Measurements from ENCODE around the gene GRM1. TPM values are rescaled to one million over a fixed set of nuclear protein-coding genes. Genes with fewer than 3 reads are reported as not detected.

GRM1 gene
- total and polyA plus RNA-seq, 4 experiments from 2014 or later = not detected

DNA sequence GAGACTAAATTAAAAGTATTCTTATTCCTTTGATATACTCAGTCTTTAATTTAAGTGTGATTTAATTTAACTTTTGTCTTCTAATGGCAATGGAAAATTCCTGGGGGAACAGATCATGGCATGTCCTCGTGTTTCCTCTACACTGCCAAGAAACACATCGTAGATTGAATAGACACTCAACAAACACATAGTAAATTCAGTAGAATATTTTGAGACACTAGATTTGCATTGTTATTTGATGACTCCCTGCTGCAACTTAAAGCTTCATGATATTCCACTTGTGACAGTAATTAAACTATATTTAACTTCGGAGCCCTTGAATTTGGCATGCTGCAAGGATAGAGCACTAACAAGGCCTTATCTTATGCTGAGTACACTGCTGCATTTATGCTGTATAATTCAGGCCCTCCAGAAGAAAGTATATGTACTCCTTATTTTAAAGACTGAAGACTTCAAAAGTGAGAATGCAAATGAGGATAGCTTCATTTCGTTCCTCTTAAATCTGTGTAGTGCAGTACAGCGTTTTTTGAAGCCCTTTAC, 84.3 kb downstream of the GRM1 start:
- peaks cover 0 to 1% (median 0%) of the 10 kb centered on the region in 4 donors for H3K4me1 Mint-ChIP-seq
- no peak overlapping the region for H3K4me3 ChIP-seq (ENCODE audit: low read length in 2 of 2)
- POLR2A ChIA-PET (ENCODE audit: partially characterized antibody) = no interaction called here
- no peak overlapping the region for H3K4me3 Mint-ChIP-seq
- no peaks in the 10 kb centered on the region for H3K27me3 ChIP-seq (ENCODE audit: insufficient read depth, low read length)
- CTCF ChIA-PET (ENCODE audit: partially characterized antibody) = no interaction called here
- no peaks in the 10 kb centered on the region for H3K36me3 Mint-ChIP-seq
- DNase-seq = no peak
- no peaks in the 10 kb centered on the region for H3K36me3 ChIP-seq (ENCODE audit: insufficient read depth, low read length)
- no peaks in the 10 kb centered on the region for H3K4me1 ChIP-seq (ENCODE audit: insufficient read depth, low read length)
- no peak overlapping the region for H3K27ac Mint-ChIP-seq
- no peak overlapping the region for H3K27ac ChIP-seq (ENCODE audit: low read depth, low read length)
- peaks cover 0 to 20% (median 12%) of the 10 kb centered on the region in 8 donors for H3K9me3 Mint-ChIP-seq
- H3K9me3 ChIP-seq (ENCODE audit: control insufficient read depth in 1 of 2, low read length in 2 of 2) = no peaks in the 10 kb centered on the region
- intact Hi-C loops (cut with micrococcal nuclease) = no loop called here
- no peaks in the 10 kb centered on the region for H3K27me3 Mint-ChIP-seq

- no peak overlapping the region for H3K4me3 ChIP-seq (ENCODE audit: low read length in 2 of 2)
- H3K27me3 ChIP-seq (ENCODE audit: insufficient read depth, low read length) = no peaks in the 10 kb centered on the region
- H3K27ac ChIP-seq (ENCODE audit: low read depth, low read length) = no peak overlapping the region
- intact Hi-C loops (cut with micrococcal nuclease) = no loop called here
- H3K4me3 Mint-ChIP-seq = no peak overlapping the region
- H3K4me1 Mint-ChIP-seq = no peaks in the 10 kb centered on the region
- ChIA-PET CTCF (ENCODE audit: partially characterized antibody) (no interaction called here), POLR2A (ENCODE audit: partially characterized antibody) (no interaction called here)
- no peak for DNase-seq
- no peaks in the 10 kb centered on the region for H3K4me1 ChIP-seq (ENCODE audit: insufficient read depth, low read length)
- no peaks in the 10 kb centered on the region for H3K9me3 ChIP-seq (ENCODE audit: control insufficient read depth in 1 of 2, low read length in 2 of 2)
- H3K36me3 ChIP-seq (ENCODE audit: insufficient read depth, low read length) = no peaks in the 10 kb centered on the region
- H3K36me3 Mint-ChIP-seq = no peaks in the 10 kb centered on the region
- peaks cover 0 to 1% of the 10 kb centered on the region in 2 donors for H3K27me3 Mint-ChIP-seq
- H3K27ac Mint-ChIP-seq = no peak overlapping the region
- peaks cover 0 to 6% (median under 1%) of the 10 kb centered on the region in 8 donors for H3K9me3 Mint-ChIP-seq
These were observed 94.8 kb downstream of the GRM1 start for GRCh38 chr6:146123616-146124015.

DNA sequence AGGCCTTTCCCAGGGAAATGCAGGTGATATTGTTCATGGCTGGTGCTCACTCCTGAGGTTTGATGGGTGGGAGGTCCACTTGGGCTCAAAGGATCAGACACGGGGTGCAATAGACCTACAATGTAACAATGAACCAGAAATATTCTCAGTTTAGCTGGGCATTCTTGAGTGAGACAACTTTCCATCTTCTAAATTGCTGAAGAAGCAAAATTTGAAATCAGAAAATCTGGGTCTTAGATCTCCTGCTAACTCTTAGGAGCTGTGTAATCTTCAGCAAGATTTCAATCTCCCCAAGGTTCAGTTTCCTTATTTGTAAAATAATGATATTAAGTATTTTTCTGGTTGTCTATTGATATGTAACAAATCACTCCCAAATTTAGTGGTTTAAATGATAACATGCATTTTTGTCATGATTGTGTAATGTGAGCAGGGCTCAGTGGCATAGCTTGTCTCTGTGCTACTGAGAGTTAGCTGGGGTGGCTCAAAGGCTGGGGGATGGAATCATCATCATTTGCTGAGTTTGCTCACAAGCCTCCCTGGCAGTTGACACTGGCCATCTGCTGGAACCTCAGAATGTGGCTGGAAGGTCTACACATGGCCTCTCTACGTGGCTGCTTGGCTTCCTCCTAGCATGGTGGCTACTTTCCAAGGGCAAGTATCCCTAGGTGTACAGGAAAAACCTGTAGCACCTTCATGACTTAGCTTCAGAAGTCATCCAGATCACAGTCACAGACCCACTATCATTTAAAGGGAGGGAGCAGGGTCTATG, 98.8 kb downstream of the GRM1 start:
- ChIA-PET CTCF (ENCODE audit: partially characterized antibody) (no interaction called here), POLR2A (ENCODE audit: partially characterized antibody) (no interaction called here)
- intact Hi-C loops (cut with micrococcal nuclease) = no loop called here
- Mint-ChIP-seq H3K9me3 (peaks cover 0 to 5% (median 0%) of the 10 kb centered on the region in 8 donors), H3K27ac (no peak overlapping the region), H3K36me3 (no peaks in the 10 kb centered on the region), H3K4me3 (no peak overlapping the region), H3K4me1 (no peaks in the 10 kb centered on the region), H3K27me3 (peaks cover 0 to 1% of the 10 kb centered on the region in 2 donors)
- H3K27ac ChIP-seq (ENCODE audit: low read depth, low read length) = no peak overlapping the region
- no peaks in the 10 kb centered on the region for H3K9me3 ChIP-seq (ENCODE audit: control insufficient read depth in 1 of 2, low read length in 2 of 2)
- H3K4me3 ChIP-seq (ENCODE audit: low read length in 2 of 2) = no peak overlapping the region
- H3K36me3 ChIP-seq (ENCODE audit: insufficient read depth, low read length) = no peaks in the 10 kb centered on the region
- DNase-seq = no peak
- H3K4me1 ChIP-seq (ENCODE audit: insufficient read depth, low read length) = no peaks in the 10 kb centered on the region
- no peaks in the 10 kb centered on the region for H3K27me3 ChIP-seq (ENCODE audit: insufficient read depth, low read length)

DNA sequence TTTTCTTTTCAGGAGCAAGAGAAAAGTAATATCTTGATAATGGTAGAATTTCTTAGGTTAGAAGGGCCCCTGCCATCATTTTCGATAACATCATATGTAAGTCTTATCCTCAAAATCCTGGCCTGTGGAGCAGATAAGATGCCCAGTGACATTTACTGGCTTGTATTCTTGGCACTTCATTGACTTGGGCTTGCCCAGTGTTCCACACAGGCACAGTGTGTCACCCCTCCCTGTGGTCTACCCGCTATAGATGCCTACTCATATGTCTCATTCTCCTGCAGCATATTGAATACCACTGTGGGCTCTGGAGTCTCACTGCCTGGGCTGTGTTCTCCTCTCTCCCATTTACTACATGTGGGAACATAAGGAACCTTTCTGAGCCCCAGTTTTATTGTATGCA, 105.0 kb downstream of the GRM1 start:
- Histone ChIP-seq H3K4me1 (ENCODE audit: insufficient read depth, low read length) (no peaks in the 10 kb centered on the region), H3K27me3 (ENCODE audit: insufficient read depth, low read length) (no peaks in the 10 kb centered on the region), H3K9me3 (ENCODE audit: control insufficient read depth in 1 of 2, low read length in 2 of 2) (no peaks in the 10 kb centered on the region), H3K36me3 (ENCODE audit: insufficient read depth, low read length) (no peaks in the 10 kb centered on the region), H3K4me3 (ENCODE audit: low read length in 2 of 2) (no peak overlapping the region), H3K27ac (ENCODE audit: low read depth, low read length) (no peak overlapping the region)
- intact Hi-C loops (cut with micrococcal nuclease) = no loop called here
- no peak overlapping the region for H3K27ac Mint-ChIP-seq
- H3K4me3 Mint-ChIP-seq = no peak overlapping the region
- CTCF ChIA-PET (ENCODE audit: partially characterized antibody) = no interaction called here
- H3K36me3 Mint-ChIP-seq = no peaks in the 10 kb centered on the region
- no peaks in the 10 kb centered on the region for H3K27me3 Mint-ChIP-seq
- H3K4me1 Mint-ChIP-seq = no peaks in the 10 kb centered on the region
- DNase-seq = no peak
- POLR2A ChIA-PET (ENCODE audit: partially characterized antibody) = no interaction called here
- peaks cover 0 to 11% (median 2%) of the 10 kb centered on the region in 8 donors for H3K9me3 Mint-ChIP-seq

DNA sequence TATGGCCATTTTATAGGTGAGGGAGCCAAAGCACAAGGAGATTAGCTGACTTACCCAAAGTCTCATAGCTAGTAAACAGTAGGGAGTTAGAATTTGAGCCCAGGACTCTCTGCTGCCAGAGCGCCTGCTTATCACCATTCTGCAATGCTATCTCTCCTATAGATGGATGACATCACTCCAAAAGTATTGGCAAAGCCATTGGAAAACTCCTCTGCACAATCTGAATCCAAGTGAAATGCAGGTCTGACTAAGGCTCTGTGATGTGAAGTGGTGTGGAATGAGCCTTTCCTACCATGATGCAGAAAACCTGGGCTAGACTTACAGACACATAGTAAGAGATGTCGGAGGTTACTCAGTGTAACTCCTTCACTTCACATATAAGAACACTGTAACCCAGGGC, 106.3 kb downstream of the GRM1 start:
- CTCF ChIA-PET (ENCODE audit: partially characterized antibody) = no interaction called here
- H3K9me3 Mint-ChIP-seq = peaks cover 0 to 11% (median 3%) of the 10 kb centered on the region in 8 donors
- H3K27me3 Mint-ChIP-seq = no peaks in the 10 kb centered on the region

GRCh38 chr6:146146836-146147235, 118.0 kb downstream of the GRM1 start:
- Mint-ChIP-seq H3K4me1 (no peaks in the 10 kb centered on the region), H3K27me3 (peaks cover 0 to 2% of the 10 kb centered on the region in 2 donors), H3K4me3 (no peak overlapping the region), H3K36me3 (no peaks in the 10 kb centered on the region), H3K9me3 (peaks cover 0 to 4% (median 0%) of the 10 kb centered on the region in 8 donors), H3K27ac (no peak overlapping the region)
- Histone ChIP-seq H3K36me3 (ENCODE audit: insufficient read depth, low read length) (no peaks in the 10 kb centered on the region), H3K4me3 (ENCODE audit: low read length in 2 of 2) (no peak overlapping the region), H3K9me3 (ENCODE audit: control insufficient read depth in 1 of 2, low read length in 2 of 2) (no peaks in the 10 kb centered on the region), H3K27me3 (ENCODE audit: insufficient read depth, low read length) (no peaks in the 10 kb centered on the region), H3K4me1 (ENCODE audit: insufficient read depth, low read length) (no peaks in the 10 kb centered on the region), H3K27ac (ENCODE audit: low read depth, low read length) (no peak overlapping the region)
- no peak for DNase-seq
- intact Hi-C loops (cut with micrococcal nuclease) = no loop called here
- ChIA-PET POLR2A (ENCODE audit: partially characterized antibody) (no interaction called here), CTCF (ENCODE audit: partially characterized antibody) (no interaction called here)

More for the DNA sequence above, 106.3 kb downstream of the GRM1 start:
- intact Hi-C loops (cut with micrococcal nuclease) = no loop called here
- no peaks in the 10 kb centered on the region for H3K4me1 ChIP-seq (ENCODE audit: insufficient read depth, low read length)
- no peak overlapping the region for H3K27ac ChIP-seq (ENCODE audit: low read depth, low read length)
- POLR2A ChIA-PET (ENCODE audit: partially characterized antibody) = no interaction called here
- Mint-ChIP-seq H3K4me3 (no peak overlapping the region), H3K36me3 (no peaks in the 10 kb centered on the region), H3K27ac (no peak overlapping the region), H3K4me1 (no peaks in the 10 kb centered on the region)
- H3K9me3 ChIP-seq (ENCODE audit: control insufficient read depth in 1 of 2, low read length in 2 of 2) = no peaks in the 10 kb centered on the region
- no peaks in the 10 kb centered on the region for H3K27me3 ChIP-seq (ENCODE audit: insufficient read depth, low read length)
- no peak for DNase-seq
- H3K4me3 ChIP-seq (ENCODE audit: low read length in 2 of 2) = no peak overlapping the region
- H3K36me3 ChIP-seq (ENCODE audit: insufficient read depth, low read length) = no peaks in the 10 kb centered on the region

DNA sequence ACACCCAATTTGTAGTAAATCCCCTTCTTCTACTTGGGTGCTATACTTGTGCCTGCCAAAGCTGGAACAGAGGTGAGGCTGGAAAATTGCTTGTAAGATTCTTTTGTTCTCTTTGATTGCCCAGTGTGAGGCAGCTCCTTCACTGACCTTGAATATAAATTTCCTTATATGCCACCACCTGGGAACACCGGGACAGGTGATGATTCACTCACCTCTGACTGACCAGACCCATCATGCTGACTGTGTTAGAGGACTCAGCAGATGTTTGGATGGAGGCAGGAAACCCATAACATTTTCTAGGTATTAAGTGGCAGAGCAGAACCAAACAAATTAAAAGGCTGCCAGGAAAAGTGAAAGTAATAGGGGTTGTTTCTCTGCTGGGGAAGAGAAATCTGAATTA, 120.9 kb downstream of the GRM1 start:
- no peak overlapping the region for H3K27ac Mint-ChIP-seq
- ChIA-PET POLR2A (ENCODE audit: partially characterized antibody) (no interaction called here), CTCF (ENCODE audit: partially characterized antibody) (no interaction called here)
- peaks cover 0 to 3% (median under 1%) of the 10 kb centered on the region in 4 donors for H3K4me1 Mint-ChIP-seq
- peaks cover 0 to 2% (median 0%) of the 10 kb centered on the region in 8 donors for H3K9me3 Mint-ChIP-seq
- Histone ChIP-seq H3K27me3 (ENCODE audit: insufficient read depth, low read length) (no peaks in the 10 kb centered on the region), H3K4me1 (ENCODE audit: insufficient read depth, low read length) (no peaks in the 10 kb centered on the region), H3K9me3 (ENCODE audit: control insufficient read depth in 1 of 2, low read length in 2 of 2) (no peaks in the 10 kb centered on the region), H3K4me3 (ENCODE audit: low read length in 2 of 2) (no peak overlapping the region), H3K27ac (ENCODE audit: low read depth, low read length) (no peak overlapping the region), H3K36me3 (ENCODE audit: insufficient read depth, low read length) (no peaks in the 10 kb centered on the region)
- intact Hi-C loops (cut with micrococcal nuclease) = no loop called here
- no peak for DNase-seq
- no peaks in the 10 kb centered on the region for H3K36me3 Mint-ChIP-seq
- no peak overlapping the region for H3K4me3 Mint-ChIP-seq
- H3K27me3 Mint-ChIP-seq = peaks cover 2 to 3% of the 10 kb centered on the region in 2 donors
